Activated naive CD4-positive, alpha-beta T cell treated with anti-CD3 and anti-CD28 coated beads for 36 hours (primary cell): ENCODE measurements around the gene TRPV2. TPM values are rescaled to one million over a fixed set of nuclear protein-coding genes. Genes with fewer than 3 reads are reported as not detected.

Experiments used
- CTCF ChIA-PET: fragments of 350-600 bp; sonication (Branson Sonifier 250); formaldehyde crosslinking; loops from one replicate; lab custom pipeline; 2021; ENCODE audit warnings: antibody characterized with exemption; lab: Charles Lee
- DNase-seq: peaks from one replicate; pipeline ENCODE4 v3.0.0-alpha.2; 2020
- H3K27ac Mint-ChIP-seq: one replicate; pipeline ENCODE4 v1.8.0; 2021; ENCODE audit warnings: mild to moderate bottlenecking, mixed read lengths
- H3K27me3 Mint-ChIP-seq: one replicate; pipeline ENCODE4 v1.8.0; 2021; ENCODE audit warnings: low read depth, mixed read lengths
- H3K36me3 Mint-ChIP-seq: one replicate; pipeline ENCODE4 v1.8.0; 2021; ENCODE audit warnings: low read depth, mixed read lengths
- H3K4me1 Mint-ChIP-seq: one replicate; pipeline ENCODE4 v1.8.0; 2021; ENCODE audit warnings: low read depth, mixed read lengths
- H3K4me3 Mint-ChIP-seq: one replicate; pipeline ENCODE4 v1.8.0; 2021; ENCODE audit warnings: mild to moderate bottlenecking, moderate library complexity, mixed read lengths
- H3K9me3 Mint-ChIP-seq: one replicate; pipeline ENCODE4 v1.8.0; 2021; ENCODE audit warnings: mixed read lengths
- intact Hi-C: fragments of 100-400 bp; cut with micrococcal nuclease; formaldehyde crosslinking; loops from one replicate; pipeline ENCODE4 v1.15.1; 2023
- total RNA-seq, 2 experiments: library from RNA; stranded (reverse); gene quantifications; one replicate each; pipeline ENCODE4 v1.2.3, GENCODE V29; 2021

TRPV2 gene, protein sequence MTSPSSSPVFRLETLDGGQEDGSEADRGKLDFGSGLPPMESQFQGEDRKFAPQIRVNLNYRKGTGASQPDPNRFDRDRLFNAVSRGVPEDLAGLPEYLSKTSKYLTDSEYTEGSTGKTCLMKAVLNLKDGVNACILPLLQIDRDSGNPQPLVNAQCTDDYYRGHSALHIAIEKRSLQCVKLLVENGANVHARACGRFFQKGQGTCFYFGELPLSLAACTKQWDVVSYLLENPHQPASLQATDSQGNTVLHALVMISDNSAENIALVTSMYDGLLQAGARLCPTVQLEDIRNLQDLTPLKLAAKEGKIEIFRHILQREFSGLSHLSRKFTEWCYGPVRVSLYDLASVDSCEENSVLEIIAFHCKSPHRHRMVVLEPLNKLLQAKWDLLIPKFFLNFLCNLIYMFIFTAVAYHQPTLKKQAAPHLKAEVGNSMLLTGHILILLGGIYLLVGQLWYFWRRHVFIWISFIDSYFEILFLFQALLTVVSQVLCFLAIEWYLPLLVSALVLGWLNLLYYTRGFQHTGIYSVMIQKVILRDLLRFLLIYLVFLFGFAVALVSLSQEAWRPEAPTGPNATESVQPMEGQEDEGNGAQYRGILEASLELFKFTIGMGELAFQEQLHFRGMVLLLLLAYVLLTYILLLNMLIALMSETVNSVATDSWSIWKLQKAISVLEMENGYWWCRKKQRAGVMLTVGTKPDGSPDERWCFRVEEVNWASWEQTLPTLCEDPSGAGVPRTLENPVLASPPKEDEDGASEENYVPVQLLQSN
- total RNA-seq, result 10 to 100 TPM; 23.7 to 24.8 TPM

GRCh38 chr17:16415031-16415924 lies at the start of gene TRPV2:
Gene TRPV2, plus strand, starts transcription at chr17:16415571. Its CDS starts 2,098 bp downstream, at chr17:16417669.
- Mint-ChIP-seq H3K27me3 (no peaks in the 10 kb centered on the region), H3K4me3 (peak within 1 kb of the TSS; percentile 98), H3K9me3 (no peaks in the 10 kb centered on the region), H3K36me3 (peaks cover 13% of the 10 kb centered on the region), H3K27ac (peak within 1 kb of the TSS; percentile 100), H3K4me1 (peaks cover 43% of the 10 kb centered on the region)
- intact Hi-C loops, result loop anchor here (1.0 to 5.0 kb wide), 3 partner anchors 29 to 388 kb away; no protein-coding TSS in a partner anchor
- peak; percentile 67 for DNase-seq
- CTCF ChIA-PET, result interaction anchor here (0.5 to 5.5 kb wide), 17 partner anchors 8 to 177 kb away, joined by 3 to 46 read pairs (median 3); partner anchors contain the start of gene UBB

DNA sequence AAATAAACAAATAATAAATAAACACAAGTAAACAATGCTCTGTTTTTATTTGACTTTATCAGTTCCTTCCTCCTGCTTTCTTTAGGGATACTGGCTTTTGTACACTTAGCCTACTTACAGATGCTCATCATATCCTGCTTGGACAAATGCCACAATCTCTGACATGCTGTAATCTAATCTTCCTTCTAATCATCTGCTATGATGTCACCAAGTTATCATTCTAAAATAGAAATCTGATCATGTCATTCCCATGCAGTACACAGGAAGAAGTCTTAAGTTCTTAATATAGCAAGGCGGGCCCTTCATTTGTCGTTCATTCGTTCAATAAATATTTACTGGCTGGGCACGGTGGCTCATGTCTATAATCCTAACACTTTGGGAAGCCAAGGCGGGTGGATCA lies 43.6 kb upstream of the TRPV2 start:
- intact Hi-C loops, result no loop called here
- H3K27ac Mint-ChIP-seq, result no peak overlapping the region
- no peak for DNase-seq
- no peaks in the 10 kb centered on the region for H3K27me3 Mint-ChIP-seq
- H3K4me1 Mint-ChIP-seq, result no peaks in the 10 kb centered on the region
- CTCF ChIA-PET, result no interaction called here
- H3K36me3 Mint-ChIP-seq, result no peaks in the 10 kb centered on the region
- no peak overlapping the region for H3K4me3 Mint-ChIP-seq
- H3K9me3 Mint-ChIP-seq, result no peaks in the 10 kb centered on the region

DNA sequence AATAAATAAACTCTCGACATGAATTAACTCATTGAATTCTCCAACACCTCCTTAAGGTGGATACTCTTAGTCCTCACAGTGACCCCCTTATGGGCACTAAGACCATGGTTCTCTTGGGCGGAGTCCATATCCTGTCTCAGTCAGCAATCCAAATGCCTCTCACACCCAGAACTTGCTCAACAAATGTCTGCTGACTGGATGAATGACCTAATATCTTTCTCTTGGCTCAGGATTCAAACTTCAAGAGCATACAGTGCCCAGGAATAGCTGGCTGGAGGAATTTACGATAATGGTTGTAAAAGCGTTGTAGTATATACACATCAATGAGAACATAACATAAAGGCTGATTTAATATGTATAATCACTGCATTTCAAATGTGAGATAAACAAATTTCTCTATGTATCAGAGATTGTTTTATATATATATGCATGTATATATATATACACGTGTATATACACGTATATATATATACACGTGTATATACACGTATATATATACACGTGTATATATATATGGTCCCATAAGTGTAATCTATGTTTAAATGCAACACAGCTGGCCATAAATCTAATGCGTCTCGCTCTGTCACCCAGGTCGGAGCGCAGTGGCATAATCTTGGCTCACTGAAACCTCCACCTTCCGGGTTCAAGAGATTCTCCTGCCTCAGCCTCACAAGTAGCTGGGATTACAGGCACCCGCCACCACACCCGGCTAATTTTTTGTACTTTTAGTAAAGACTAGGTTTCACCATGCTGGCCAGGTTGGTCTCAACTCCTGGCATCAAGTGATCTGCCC lies 41.0 kb upstream of the TRPV2 start:
- Mint-ChIP-seq H3K27me3 (no peaks in the 10 kb centered on the region), H3K9me3 (no peaks in the 10 kb centered on the region), H3K36me3 (no peaks in the 10 kb centered on the region), H3K27ac (no peak overlapping the region), H3K4me1 (no peaks in the 10 kb centered on the region), H3K4me3 (no peak overlapping the region)
- intact Hi-C loops, result no loop called here
- CTCF ChIA-PET, result interaction anchor here (1.0 to 3.2 kb wide), 5 partner anchors 9 to 147 kb away, joined by 3 to 17 read pairs (median 4); partner anchors contain the start of gene CENPV
- no peak for DNase-seq

- H3K9me3 Mint-ChIP-seq, result no peaks in the 10 kb centered on the region
- H3K27ac Mint-ChIP-seq, result no peak overlapping the region
- CTCF ChIA-PET, result interaction anchor here (0.7 to 1.6 kb wide), 3 partner anchors 15 to 207 kb away, joined by 3 to 9 read pairs (median 3); no protein-coding TSS in a partner anchor
- DNase-seq, result no peak
- peaks cover 17% of the 10 kb centered on the region for H3K4me1 Mint-ChIP-seq
- H3K4me3 Mint-ChIP-seq, result no peak overlapping the region
- peaks cover 19% of the 10 kb centered on the region for H3K36me3 Mint-ChIP-seq
- H3K27me3 Mint-ChIP-seq, result no peaks in the 10 kb centered on the region
- intact Hi-C loops, result no loop called here
Observed at GRCh38 chr17:16377941-16378341, 37.4 kb upstream of the TRPV2 start.

- intact Hi-C loops, result no loop called here
- Mint-ChIP-seq H3K27ac (peak overlapping the region; percentile 34), H3K9me3 (no peaks in the 10 kb centered on the region), H3K36me3 (peaks cover 27% of the 10 kb centered on the region), H3K4me3 (peak overlapping the region; percentile 24), H3K4me1 (peaks cover 25% of the 10 kb centered on the region), H3K27me3 (no peaks in the 10 kb centered on the region)
- CTCF ChIA-PET, result interaction anchor here (0.7 to 1.6 kb wide), 4 partner anchors 15 to 206 kb away, joined by 3 to 9 read pairs (median 5); no protein-coding TSS in a partner anchor
- DNase-seq, result no peak
Observed at GRCh38 chr17:16378636-16379282, 36.6 kb upstream of the TRPV2 start.

- no peak for DNase-seq
- CTCF ChIA-PET, result interaction anchor here (1.6 kb wide), 1 partner anchor 16 kb away, joined by 9 read pairs; no protein-coding TSS in a partner anchor
- Mint-ChIP-seq H3K9me3 (no peaks in the 10 kb centered on the region), H3K4me3 (no peak overlapping the region), H3K4me1 (peaks cover 34% of the 10 kb centered on the region), H3K27me3 (no peaks in the 10 kb centered on the region), H3K27ac (no peak overlapping the region), H3K36me3 (peaks cover 29% of the 10 kb centered on the region)
- intact Hi-C loops, result loop anchor here (2.0 to 5.0 kb wide), 3 partner anchors 19 to 203 kb away; partner anchors contain the start of gene CENPV
Observed at GRCh38 chr17:16379654-16380053, 35.7 kb upstream of the TRPV2 start.

DNA sequence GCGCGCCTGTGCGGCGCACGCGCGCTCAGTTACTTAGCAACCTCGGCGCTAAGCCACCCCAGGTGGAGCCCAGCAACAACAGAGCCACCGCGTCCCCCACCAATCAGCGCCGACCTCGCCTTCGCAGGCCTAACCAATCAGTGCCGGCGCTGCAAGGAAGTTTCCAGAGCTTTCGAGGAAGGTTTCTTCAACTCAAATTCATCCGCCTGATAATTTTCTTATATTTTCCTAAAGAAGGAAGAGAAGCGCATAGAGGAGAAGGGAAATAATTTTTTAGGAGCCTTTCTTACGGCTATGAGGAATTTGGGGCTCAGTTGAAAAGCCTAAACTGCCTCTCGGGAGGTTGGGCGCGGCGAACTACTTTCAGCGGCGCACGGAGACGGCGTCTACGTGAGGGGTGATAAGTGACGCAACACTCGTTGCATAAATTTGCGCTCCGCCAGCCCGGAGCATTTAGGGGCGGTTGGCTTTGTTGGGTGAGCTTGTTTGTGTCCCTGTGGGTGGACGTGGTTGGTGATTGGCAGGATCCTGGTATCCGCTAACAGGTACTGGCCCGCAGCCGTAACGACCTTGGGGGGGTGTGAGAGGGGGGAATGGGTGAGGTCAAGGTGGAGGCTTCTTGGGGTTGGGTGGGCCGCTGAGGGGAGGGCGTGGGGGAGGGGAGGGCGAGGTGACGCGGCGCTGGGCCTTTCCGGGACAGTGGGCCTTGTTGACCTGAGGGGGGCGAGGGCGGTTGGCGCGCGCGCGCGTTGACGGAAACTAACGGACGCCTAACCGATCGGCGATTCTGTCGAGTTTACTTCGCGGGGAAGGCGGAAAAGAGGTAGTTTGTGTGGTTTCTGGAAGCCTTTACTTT lies 34.5 kb upstream of the TRPV2 start, which contains the start of gene UBB:
UBB (plus strand) TSS at position 452 of the 856 bp plus-strand sequence. CDS start 817 bp downstream, outside the sequence.
- CTCF ChIA-PET, result interaction anchor here (0.9 to 2.4 kb wide), 4 partner anchors 14 to 141 kb away, joined by 3 to 9 read pairs (median 3); partner anchors contain the start of gene TRPV2
- peaks cover 29% of the 10 kb centered on the region for H3K36me3 Mint-ChIP-seq
- H3K4me3 Mint-ChIP-seq, result peak within 1 kb of the TSS; percentile 90
- H3K27ac Mint-ChIP-seq, result peak within 1 kb of the TSS; percentile 96
- intact Hi-C loops, result loop anchor here (1.0 to 5.0 kb wide), 8 partner anchors 18 to 422 kb away; partner anchors contain the start of gene CENPV
- no peaks in the 10 kb centered on the region for H3K9me3 Mint-ChIP-seq
- peaks cover 35% of the 10 kb centered on the region for H3K4me1 Mint-ChIP-seq
- peak; percentile 96 for DNase-seq
- H3K27me3 Mint-ChIP-seq, result no peaks in the 10 kb centered on the region

- H3K4me1 Mint-ChIP-seq, result peaks cover 35% of the 10 kb centered on the region
- intact Hi-C loops, result loop anchor here (1.0 to 5.0 kb wide), 8 partner anchors 17 to 422 kb away; partner anchors contain the start of gene CENPV
- CTCF ChIA-PET, result interaction anchor here (0.9 to 2.4 kb wide), 3 partner anchors 15 to 140 kb away, joined by 3 to 9 read pairs (median 3); partner anchors contain the start of gene TRPV2
- H3K9me3 Mint-ChIP-seq, result no peaks in the 10 kb centered on the region
- peak; percentile 65 for DNase-seq
- peak overlapping the region; percentile 96 for H3K27ac Mint-ChIP-seq
- no peaks in the 10 kb centered on the region for H3K27me3 Mint-ChIP-seq
- peaks cover 29% of the 10 kb centered on the region for H3K36me3 Mint-ChIP-seq
- peak overlapping the region; percentile 90 for H3K4me3 Mint-ChIP-seq
Observed at GRCh38 chr17:16381496-16381820, 33.9 kb upstream of the TRPV2 start.

DNA sequence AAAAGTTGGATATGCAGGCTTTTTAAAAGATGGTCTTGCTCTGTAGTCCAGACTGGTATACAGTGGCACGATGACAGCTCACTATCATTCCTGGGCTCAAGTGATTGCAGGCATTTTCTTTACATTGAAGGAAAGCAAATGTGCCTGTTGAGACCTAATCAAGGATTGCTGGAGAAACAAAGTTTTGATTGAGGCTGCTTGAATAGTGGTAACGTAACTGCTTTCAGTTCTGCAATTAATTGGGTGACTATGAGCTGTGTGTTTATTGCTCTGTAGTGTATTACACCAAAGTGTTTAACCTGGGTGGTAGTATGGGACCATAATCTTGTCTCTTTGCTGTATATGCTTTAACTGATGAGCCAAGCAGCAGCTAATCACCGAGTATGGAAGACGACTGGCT lies 32.2 kb upstream of the TRPV2 start:
- Mint-ChIP-seq H3K9me3 (no peaks in the 10 kb centered on the region), H3K4me1 (peaks cover 36% of the 10 kb centered on the region), H3K4me3 (peak overlapping the region; percentile 49), H3K36me3 (peaks cover 29% of the 10 kb centered on the region), H3K27ac (peak overlapping the region; percentile 63), H3K27me3 (no peaks in the 10 kb centered on the region)
- CTCF ChIA-PET, result interaction anchor here (0.7 to 2.1 kb wide), 4 partner anchors 8 to 36 kb away, joined by 3 to 10 read pairs (median 3); no protein-coding TSS in a partner anchor
- no peak for DNase-seq
- intact Hi-C loops, result loop anchor here (5.0 kb wide), 1 partner anchor 199 kb away; no protein-coding TSS in a partner anchor
